ENCODE results near the gene PTPRU. TPM values are rescaled to one million over a fixed set of nuclear protein-coding genes. Genes with fewer than 3 reads are reported as not detected.

PTPRU gene
- total RNA-seq, 2 experiments from 2014 or later: 0.56 to 0.74 TPM

- TF ChIP-seq, protein P1, sequence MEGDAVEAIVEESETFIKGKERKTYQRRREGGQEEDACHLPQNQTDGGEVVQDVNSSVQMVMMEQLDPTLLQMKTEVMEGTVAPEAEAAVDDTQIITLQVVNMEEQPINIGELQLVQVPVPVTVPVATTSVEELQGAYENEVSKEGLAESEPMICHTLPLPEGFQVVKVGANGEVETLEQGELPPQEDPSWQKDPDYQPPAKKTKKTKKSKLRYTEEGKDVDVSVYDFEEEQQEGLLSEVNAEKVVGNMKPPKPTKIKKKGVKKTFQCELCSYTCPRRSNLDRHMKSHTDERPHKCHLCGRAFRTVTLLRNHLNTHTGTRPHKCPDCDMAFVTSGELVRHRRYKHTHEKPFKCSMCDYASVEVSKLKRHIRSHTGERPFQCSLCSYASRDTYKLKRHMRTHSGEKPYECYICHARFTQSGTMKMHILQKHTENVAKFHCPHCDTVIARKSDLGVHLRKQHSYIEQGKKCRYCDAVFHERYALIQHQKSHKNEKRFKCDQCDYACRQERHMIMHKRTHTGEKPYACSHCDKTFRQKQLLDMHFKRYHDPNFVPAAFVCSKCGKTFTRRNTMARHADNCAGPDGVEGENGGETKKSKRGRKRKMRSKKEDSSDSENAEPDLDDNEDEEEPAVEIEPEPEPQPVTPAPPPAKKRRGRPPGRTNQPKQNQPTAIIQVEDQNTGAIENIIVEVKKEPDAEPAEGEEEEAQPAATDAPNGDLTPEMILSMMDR (IDR thresholded peaks at IDR 0.05): no peak
- Mint-ChIP-seq H3K27ac (no peak overlapping the region), H3K36me3 (ENCODE audit: low read depth) (peaks cover 3% of the 10 kb centered on the region), H3K4me3 (no peak overlapping the region), H3K4me1 (ENCODE audit: low read depth) (peaks cover 13% of the 10 kb centered on the region), H3K9me3 (no peaks in the 10 kb centered on the region), H3K27me3 (peaks cover 42% of the 10 kb centered on the region)
- intact Hi-C loops (cut with micrococcal nuclease): no loop called here
- ChIA-PET CTCF (no interaction called here), POLR2A (no interaction called here)
- no peak for ATAC-seq
- no peak for DNase-seq
Measured at GRCh38 chr1:29240400-29240837, 4.1 kb downstream of the PTPRU start.

- H3K27me3 Mint-ChIP-seq: peaks cover 36% of the 10 kb centered on the region
- peaks cover 3% of the 10 kb centered on the region for H3K36me3 Mint-ChIP-seq (ENCODE audit: low read depth)
- TF ChIP-seq, protein P1 (IDR thresholded peaks at IDR 0.05): no peak
- ATAC-seq: no peak
- H3K27ac Mint-ChIP-seq: no peak overlapping the region
- no peak overlapping the region for H3K4me3 Mint-ChIP-seq
- peaks cover 13% of the 10 kb centered on the region for H3K4me1 Mint-ChIP-seq (ENCODE audit: low read depth)
- ChIA-PET CTCF (no interaction called here), POLR2A (no interaction called here)
- H3K9me3 Mint-ChIP-seq: no peaks in the 10 kb centered on the region
- DNase-seq: no peak
- intact Hi-C loops (cut with micrococcal nuclease): no loop called here
Measured at GRCh38 chr1:29240986-29241385, 4.7 kb downstream of the PTPRU start.

DNA sequence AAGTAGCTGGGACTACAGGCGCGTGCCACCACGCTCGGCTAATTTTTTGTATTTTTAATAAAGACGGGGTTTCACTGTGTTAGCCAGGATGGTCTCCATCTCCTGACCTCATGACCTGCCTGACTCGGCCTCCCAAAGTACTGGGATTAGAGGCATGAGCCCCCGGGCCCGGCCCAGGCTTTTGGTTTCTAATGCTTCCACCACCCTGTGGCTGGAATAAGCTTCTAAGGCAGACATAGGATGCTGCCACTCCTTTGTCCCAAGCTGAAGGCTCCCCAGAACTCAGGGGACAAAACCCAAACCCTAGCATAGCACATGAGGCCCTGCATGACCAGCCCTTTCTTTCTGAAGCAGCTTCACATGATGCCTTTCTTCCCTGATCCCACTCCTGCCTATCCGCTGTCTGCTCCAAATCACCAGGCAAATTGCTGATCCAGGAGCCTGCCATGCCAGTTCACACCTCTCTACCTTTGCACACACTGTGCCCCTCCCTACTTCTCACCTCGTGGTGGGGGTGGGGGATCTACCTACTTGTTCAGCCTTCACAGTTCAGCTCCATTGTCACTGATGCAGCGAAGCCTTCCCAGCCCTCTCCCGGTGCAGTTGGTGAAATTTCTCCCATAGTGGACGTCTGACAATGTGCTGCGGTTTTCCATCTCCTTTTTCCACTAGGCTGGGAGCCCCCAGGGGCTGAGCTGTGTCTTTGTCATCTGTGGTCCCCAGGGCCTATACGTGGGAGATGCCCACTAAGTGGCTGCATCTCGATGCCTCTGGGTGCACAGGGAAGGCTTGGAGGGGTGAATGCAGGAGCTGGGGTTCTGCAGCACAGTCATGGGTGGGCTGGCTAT is 6.9 kb downstream of the PTPRU start:
- Mint-ChIP-seq H3K27me3 (peaks cover 24% of the 10 kb centered on the region), H3K27ac (no peak overlapping the region), H3K4me1 (ENCODE audit: low read depth) (peaks cover 4% of the 10 kb centered on the region), H3K4me3 (no peak overlapping the region), H3K36me3 (ENCODE audit: low read depth) (no peaks in the 10 kb centered on the region), H3K9me3 (no peaks in the 10 kb centered on the region)
- DNase-seq (no peak), ATAC-seq (no peak)
- ChIA-PET CTCF (interaction anchor here (1.4 to 1.5 kb wide), 2 partner anchors 41 to 1137 kb away, joined by 3 read pairs; no protein-coding TSS in a partner anchor), POLR2A (no interaction called here)
- intact Hi-C loops (cut with micrococcal nuclease): no loop called here
- TF ChIP-seq, protein P1 (IDR thresholded peaks at IDR 0.05): no peak

DNA sequence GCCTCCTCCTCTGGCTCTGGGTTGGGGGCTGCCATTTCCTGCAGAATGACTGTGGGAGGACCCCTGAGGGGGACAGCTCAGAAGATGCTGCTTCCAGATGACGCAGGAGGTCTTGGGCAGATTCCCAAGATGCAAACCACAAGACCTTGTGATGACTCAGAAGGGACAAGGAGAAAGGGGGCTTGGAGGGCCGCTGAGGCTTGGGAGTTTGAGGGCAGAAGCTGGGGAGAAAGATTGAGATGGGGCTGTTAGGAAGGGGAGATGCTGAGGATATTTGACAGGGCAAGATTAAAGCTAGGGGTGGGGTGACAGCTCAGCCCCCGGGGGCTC is 7.5 kb downstream of the PTPRU start:
- DNase-seq (no peak), ATAC-seq (no peak)
- TF ChIP-seq, protein P1 (IDR thresholded peaks at IDR 0.05): no peak
- Mint-ChIP-seq H3K36me3 (ENCODE audit: low read depth) (no peaks in the 10 kb centered on the region), H3K4me3 (no peak overlapping the region), H3K27me3 (peaks cover 20% of the 10 kb centered on the region), H3K27ac (no peak overlapping the region), H3K4me1 (ENCODE audit: low read depth) (peaks cover under 1% of the 10 kb centered on the region), H3K9me3 (no peaks in the 10 kb centered on the region)
- intact Hi-C loops (cut with micrococcal nuclease): no loop called here
- POLR2A ChIA-PET: no interaction called here
- CTCF ChIA-PET: interaction anchor here (0.6 to 1.5 kb wide), 2 partner anchors 41 to 1552 kb away, joined by 3 read pairs; no protein-coding TSS in a partner anchor

- POLR2A ChIA-PET: no interaction called here
- TF ChIP-seq, protein P1 (IDR thresholded peaks at IDR 0.05): no peak
Measured at GRCh38 chr1:29245261-29245660, 8.9 kb downstream of the PTPRU start.

More at GRCh38 chr1:29245261-29245660, 8.9 kb downstream of the PTPRU start:
- CTCF ChIA-PET: no interaction called here
- Mint-ChIP-seq H3K36me3 (ENCODE audit: low read depth) (no peaks in the 10 kb centered on the region), H3K9me3 (no peaks in the 10 kb centered on the region), H3K27ac (no peak overlapping the region), H3K4me1 (ENCODE audit: low read depth) (no peaks in the 10 kb centered on the region), H3K4me3 (no peak overlapping the region), H3K27me3 (peaks cover 8% of the 10 kb centered on the region)
- ATAC-seq (no peak), DNase-seq (no peak)
- intact Hi-C loops (cut with micrococcal nuclease): no loop called here

All from activated CD8-positive, alpha-beta T cell treated with anti-CD3 and anti-CD28 coated beads for 36 hours (primary cell).